Stimulated activated CD8-positive, alpha-beta memory T cell treated with anti-CD3 and anti-CD28 coated beads, Interleukin-12 subunit alpha, Interleukin-12 subunit beta, amount 100 ng/mL, for 1 hour (primary cell): ENCODE results near the gene ADCYAP1R1.

ENCODE experiments used
- DNase-seq: peaks from one replicate; pipeline ENCODE4 v3.0.0-alpha.2; 2020; ENCODE audit warnings: low read depth

ADCYAP1R1 gene

DNA sequence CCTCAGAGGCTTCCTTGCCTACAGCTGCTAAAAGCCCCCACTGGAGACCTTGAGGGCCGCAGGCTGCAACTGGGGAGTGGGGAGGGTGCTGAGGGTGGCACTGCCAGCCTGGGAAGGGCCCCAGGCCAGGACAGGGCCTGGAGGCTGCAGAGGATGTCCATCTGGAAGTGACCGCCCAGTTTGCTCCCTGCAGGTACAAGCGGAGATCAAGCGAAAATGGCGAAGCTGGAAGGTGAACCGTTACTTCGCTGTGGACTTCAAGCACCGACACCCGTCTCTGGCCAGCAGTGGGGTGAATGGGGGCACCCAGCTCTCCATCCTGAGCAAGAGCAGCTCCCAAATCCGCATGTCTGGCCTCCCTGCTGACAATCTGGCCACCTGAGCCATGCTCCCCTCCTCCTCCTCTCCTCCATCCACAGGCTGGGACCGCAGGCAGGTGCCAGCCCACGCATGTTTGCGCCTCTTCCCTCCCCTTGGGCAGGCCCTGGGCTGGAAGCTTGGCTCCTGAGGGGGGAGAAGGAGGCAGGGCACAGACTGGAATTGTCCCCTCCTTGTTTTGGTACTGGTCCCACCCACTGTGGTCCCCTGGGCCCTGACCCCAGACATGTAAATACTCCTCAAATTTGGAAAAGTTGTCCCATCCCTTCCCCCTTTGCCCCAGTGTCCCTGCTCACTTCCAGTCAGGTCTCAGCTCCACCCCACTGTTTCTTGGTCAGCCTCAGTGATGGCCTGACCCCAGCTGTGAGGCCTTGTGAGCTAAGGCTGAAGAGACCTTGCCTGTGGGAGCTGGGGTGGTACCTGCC, 54.4 kb downstream of the ADCYAP1R1 start:
- DNase-seq: no peak

DNA sequence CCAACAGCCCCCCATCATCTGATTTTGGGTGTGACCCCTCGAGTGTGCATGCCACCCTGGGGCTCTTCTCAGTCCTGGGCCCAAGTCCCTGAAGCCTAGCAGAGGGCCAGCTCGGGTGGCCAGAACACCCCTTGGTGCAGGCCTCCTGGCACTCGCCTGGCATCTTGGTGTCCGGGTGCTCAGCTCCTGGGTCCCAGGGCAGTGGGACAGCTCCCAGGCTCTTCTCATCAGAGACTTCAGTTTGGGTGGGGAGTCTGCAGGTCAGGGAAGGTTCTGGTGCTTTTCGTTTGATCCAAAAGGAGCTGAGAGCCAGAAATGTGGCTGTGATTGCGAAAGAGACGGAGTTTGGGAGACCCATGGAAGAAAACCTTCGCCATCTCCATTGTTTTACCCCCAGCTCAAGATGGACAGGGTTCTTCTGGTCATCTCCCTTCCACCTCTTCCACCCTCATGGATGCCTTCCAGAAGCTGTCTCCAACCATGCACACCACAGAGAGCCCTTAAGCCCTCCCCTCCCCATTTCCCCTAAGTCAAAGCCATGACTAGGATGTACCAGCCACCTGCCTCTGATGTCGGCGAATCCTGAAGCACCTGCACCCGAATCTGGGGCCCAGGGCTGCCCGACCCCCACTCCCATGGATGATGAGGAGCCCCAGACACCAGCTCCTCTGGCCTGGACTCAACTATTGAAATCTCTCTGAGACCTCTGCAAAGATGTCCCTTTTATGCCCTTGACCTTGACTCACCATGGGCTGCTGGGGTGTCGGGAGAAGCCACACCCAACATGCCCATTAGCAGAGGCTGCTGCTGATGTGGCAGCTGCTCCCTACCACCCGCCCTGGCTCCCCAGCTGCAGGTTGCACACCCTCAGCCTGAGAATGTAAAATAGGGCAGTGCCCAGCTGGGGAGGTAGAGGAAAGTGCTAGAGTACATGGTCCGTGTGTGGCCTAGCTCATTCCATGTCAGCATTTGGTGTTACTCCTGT, 55.3 kb downstream of the ADCYAP1R1 start:
- DNase-seq: no peak

DNA sequence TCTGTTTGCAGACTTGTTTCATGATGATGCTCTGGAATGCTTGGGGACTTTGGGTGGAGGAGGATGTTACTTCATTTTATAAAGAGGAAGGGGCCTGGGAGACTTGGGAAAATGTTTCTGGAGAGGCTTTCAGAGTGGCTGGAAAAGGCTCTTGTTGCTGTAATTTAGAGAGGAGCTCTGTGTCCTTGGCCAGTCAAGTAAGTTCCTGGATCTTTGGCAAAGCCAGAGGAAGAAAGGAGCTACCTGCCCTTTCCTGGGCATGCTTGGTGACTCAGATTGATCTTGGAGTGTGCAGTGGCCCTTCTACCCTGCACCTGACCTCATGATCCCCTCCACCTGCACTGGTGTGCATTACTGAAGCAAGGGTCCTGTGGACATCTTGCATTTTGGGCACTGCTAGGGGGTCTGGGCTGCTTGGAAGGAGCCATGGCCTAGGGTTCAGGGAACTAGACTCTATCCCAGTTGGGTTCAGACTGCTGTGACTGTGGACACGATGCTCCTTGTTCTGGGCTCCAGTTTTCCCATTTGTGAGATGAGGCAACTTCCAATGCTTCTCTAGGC, 56.1 kb downstream of the ADCYAP1R1 start:
- DNase-seq: no peak

DNA sequence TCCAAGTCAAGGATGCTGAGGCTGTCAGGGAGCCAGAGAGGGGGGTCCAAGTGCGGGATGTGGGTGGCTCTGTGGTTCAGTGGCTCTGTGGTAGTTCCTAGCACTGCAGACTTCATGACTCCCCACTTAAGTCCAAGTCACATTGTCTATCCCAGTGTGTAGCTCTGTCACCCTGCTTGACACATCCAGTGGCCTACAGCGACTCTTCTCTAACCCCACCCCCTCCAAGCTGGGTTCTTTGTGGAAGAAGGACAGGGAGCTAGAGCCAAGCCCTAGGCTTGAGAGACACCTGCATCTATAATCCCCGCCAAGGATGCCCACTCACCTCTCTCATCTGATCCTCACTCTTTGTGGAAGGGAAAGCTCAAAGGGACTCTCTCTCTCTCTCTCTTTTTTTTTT, 57.6 kb downstream of the ADCYAP1R1 start:
- DNase-seq: no peak

DNA sequence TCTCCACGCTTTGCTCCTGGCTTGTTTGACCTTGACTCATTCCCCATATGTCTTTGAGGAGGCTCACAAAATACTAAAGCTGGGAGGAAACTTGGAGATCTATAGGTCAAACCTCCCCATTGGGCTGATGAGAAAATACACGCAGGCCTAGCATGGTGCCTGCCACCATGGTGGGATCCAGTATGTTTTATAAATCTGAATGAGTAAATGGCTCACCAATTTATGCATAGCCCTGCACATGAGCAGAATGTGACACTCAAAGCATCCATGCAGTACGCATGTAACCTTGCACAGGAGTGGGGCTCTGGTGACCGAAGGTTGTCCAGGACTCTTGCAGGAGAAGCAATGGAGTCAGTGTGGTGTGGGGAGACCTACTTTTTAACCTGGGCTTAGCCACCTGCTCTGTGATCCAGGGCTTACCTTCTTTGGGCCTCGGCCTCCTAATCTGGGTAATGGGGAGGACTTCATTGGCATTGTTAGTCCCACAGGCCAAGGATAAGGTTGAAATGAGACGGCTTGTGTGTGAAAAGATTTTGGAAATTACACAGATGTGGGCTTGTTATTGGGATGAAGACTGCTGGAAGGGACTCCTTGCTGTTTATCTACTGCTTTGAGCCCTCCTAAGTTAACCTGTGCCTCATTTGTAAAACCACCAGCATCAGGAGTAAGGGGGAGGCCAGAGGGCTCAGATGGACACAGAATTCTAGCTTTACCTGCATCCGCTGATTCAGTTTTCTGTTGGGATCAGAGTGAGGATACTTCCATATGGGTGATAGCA, 58.4 kb downstream of the ADCYAP1R1 start:
- DNase-seq: no peak

DNA sequence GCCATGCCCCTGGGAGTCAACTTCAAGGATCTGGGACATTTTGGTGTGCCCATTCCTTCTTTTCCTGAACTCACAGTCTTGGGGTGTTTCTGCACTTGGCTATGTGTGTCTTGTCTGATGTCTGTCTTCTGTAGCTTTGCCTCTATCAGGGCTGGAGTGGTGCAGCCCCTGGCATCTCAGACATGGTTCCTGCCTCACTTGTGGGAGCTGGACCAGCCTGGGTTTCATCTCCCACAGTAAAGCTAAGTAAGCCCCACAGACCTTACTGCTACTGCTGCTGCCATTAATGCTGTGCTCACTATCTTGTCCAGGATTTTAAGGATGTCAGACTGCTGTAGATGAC, 59.0 kb downstream of the ADCYAP1R1 start:
- DNase-seq: no peak

DNA sequence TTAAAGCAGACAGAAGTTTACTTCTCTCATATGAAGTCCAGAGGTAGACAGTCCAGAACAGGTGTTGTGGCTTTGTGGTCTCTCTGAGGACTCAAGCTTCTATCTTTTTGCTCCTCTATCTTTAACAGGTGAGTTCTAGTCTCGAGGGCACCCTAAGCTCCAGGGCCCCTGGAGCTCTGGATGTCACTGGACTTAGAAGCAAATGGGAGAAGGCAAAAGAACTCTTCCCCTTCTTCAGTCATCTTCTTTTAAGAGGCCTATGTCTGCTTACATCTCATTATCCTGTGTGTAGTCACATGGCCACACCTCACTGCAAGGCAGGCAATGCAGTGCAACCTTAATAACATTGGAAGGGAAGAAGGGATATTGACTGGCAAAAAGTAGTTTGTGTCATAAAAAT, 61.6 kb downstream of the ADCYAP1R1 start:
- DNase-seq: no peak

DNA sequence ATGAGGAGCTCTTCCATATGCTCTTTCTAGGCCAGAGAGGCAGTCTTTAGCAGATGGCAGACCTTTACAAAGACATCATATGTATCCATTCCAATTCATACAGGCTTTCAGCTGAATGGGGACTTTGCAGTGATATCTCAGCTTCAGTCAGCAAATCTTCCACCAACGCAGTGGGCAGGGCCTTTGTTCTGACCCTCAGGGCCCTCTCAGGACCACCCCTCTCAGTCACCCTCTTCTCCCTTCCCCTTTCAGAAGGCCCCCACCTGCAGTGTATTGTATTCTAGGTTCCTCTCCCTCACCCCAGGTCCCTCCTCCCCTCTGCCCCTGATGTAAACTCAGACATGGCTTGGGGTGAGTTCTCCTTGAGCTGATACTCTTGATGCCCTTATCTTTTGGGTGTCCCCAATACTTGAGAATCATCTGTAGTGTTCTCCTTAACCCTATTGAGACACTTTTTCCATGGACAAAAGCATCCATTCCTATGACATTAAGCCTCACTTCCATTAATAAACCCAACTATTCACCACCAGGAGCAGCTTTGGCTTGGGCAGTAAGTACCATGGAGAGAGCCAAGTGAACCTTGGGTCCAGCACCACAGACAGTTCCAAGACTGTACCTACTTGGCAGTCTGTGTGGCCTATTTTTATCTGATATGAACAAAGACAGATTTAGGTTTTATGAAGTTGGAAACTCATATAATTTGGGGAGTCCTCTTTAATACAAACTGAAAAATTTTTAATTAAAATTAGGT, 62.7 kb downstream of the ADCYAP1R1 start:
- no peak for DNase-seq

DNA sequence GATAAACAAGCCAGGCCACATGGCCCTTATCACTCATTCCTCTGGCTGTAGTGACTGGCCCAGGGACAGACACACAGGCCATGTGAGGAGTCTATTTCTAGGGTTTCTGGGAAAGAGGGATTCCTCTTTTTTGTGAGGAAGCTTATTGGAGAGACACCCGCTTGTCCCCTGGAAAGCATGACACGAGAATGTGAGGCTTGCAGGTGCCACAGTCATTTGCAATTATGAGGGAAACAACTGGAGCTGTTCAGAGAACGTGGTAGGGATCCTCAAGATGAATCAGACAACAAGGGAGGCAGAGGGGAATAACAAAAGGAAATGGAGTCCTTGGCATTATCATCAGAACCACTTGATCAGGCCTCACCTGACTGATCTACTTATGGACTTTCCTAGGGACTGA, 64.5 kb downstream of the ADCYAP1R1 start:
- no peak for DNase-seq

DNA sequence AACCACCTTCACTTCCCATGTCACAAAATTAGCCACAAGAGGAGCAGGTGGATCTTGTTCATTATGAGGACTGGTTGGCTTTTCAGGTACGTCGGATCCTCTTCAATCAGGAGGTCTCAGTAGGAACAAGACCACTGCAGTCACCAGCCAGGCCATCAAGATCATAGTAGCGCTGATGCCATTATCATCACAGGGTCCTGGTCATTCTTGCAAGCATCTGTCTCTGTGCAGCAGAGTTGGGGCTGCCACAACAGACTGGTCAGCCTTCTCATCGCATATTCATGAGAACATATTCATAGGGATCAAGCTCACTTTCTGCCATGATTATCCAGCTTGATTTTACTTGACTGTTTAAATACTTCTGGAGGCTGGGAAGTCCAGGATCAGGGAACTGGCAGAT, 67.1 kb downstream of the ADCYAP1R1 start:
- no peak for DNase-seq

DNA sequence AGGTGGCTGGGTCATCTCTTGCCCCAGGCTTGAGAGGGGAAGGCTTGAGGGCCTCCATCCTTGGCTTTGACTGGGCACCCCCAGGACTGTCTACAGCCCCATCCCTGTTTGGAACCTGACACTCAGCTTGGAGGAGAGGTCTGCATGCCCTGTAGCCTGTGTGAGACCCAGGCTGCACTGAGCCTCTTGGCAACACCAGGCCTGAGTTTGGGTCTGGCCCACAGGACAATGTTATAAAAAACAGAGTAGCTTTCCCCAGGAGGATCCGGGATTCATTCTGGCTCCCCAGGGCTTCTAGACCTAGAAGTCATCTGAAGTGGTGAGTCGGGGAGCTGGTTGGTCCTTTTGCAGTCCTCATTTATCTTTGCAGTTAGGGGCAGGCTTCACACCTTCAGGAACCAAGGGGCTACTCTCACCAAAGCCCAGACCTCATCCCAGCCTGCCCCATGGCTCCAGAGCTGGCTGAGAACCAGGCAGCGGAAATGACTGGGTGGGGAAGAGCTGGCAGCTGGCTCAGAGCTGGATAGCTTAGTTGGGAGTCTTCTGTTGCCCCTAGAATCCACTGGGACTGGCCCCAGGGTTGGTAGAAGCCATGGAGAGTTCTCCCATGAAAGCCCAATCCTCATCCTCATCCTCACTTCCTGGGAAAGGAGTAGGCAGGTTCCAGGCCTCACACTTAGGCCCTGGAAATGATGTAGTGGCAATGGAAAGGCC, 68.8 kb downstream of the ADCYAP1R1 start:
- DNase-seq: no peak

DNA sequence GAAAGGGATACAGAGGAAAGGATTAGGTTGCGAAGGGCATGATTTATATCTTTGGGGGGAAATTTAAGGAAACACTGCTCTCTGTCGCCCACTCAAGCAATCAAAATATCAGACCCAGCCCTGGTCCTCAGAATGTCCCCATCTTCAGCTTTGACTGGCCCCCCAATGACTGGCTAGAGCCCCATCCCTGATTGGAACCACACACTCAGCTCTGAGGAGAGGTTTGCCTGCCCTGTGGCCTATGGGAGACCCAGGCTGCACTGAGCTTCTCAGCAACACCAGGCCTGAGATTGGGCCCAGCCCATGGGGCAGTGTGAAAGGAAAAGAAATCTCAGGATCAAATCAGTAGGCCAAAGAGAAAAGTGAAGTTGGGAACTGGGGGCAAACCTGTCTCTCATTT, 69.5 kb downstream of the ADCYAP1R1 start:
- no peak for DNase-seq

DNA sequence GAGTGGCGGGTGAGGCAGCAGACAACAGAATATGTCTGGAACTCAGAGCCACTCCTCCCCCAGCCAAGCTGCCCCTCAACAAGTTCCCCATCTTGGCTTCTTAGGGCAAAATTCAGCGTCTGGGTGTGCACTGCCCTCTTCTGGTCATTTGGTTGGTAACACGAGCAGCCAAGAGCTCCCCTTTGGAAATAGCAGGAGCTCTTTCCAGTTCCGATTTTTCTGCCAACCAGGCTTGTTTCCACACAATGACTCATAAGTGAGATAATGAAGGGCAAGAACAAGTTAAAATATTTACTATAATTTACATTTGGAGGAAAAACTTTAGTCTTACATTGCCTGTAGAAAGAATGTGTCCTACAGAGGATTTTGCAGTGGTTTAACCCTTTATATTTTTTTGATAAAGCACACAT, 70.5 kb downstream of the ADCYAP1R1 start:
- no peak for DNase-seq

DNA sequence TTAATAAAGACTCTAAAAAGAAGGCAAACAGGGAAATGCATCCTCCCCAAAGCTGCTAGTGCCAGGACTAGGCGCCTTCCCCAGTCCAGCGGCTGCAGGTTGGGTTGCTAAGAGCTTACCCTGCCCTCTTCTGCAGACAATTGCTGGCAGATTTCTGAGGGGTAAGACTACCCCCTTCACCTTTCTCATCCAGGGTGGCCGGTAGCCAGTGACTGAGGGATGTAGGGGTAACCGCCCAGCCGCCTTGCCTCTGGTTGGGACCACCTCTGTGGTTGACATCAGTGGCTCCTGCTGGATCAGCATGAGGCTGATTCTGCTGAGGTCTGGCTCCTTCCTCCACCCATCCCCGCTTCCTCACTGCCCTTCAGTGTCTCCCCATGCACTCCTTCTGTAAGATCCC, 71.2 kb downstream of the ADCYAP1R1 start:
- no peak for DNase-seq

DNA sequence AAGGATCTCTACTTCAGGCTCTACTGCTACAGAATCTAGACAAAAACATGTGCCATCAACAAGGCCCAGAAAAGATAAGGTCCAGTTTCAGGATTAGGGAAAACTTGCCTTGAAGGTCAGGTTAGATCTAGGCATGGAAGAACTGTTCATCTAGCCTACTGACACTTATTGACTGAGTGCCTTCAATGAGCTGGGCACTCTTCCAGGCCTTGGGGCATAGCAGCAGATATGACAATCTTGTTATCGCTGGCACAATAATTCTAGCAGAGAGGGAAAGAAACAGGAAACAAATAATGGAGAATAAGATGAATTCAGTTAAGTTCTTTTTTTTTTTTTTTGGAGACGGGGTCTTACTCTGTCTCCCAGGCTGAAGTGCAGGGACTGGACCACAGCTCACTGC, 71.6 kb downstream of the ADCYAP1R1 start:
- DNase-seq: no peak

DNA sequence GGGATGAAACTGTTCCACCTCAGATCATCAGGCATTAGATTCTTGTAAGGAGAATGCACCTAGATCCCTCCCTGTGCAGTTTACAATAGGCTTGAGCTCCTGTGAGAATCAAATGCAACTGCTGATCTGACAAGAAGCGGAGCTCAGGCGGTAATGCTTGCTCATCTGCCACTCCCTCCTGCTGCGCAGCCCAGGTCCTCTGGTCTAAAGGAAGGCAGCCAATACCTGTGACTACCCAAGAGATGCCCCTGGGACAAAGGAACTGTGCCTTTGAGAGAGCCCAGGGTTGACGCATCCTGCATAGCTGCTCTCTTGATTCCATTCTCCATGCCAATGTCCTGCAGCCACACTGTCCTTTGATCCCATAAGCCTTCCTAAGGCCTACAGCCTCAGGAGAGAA, 73.1 kb downstream of the ADCYAP1R1 start:
- DNase-seq: no peak

DNA sequence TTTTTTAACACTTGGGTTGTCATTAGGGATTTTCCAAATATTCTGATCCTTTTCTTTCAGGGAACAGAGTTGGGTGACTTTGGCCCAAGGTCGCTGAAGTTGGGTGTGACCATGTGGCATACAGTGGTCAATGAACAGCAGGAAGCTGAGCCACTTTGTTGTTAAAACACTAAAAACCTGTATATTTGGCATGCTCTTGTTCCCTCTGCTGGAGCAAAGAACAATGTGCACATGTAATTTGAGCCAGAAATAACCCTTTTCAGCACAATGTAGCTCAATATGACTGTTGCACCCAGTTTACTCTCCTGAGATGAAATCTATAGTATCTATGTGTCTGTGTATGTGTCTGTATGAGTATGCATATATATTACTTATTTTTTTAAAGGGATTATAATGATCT, 74.9 kb downstream of the ADCYAP1R1 start:
- DNase-seq: no peak

DNA sequence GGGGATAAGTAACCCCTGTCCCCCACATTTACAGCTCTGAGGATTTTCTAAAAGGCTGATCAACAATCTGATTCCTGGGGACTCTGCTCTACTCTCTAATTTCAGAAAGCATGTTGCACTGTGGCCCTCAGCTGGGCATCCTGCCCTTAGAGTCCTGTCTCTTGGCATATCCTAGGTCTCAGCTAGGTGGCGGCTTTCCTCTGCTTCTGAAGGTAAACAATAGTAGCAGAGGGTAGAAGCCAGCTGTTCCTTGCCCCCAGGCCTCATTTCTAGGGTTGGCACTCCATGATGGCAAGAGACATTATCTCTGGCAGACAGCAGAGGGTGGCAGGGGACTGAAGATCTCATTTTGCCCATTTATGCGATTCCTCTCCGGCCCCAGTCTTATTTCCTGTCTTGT, 77.0 kb downstream of the ADCYAP1R1 start:
- DNase-seq: no peak

DNA sequence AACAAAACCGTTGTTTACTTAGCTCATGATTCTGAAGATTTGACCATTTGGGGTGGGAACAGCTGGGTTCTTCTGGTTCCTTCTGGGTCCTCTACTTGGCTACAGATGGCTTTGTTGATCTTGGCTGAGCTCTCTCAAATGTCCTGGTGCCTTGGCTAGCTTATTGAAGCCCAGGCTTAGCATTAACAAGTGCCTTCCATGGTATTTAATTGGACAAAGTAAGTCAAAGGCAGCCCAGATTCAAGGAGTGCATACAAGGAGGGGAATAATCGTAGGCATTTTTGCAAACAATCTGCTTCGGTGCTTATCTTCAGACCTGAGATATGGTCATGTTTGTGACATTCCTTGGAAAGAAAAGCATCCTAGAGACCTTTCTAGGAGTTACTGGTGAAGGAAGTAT, 81.4 kb downstream of the ADCYAP1R1 start:
- no peak for DNase-seq

DNA sequence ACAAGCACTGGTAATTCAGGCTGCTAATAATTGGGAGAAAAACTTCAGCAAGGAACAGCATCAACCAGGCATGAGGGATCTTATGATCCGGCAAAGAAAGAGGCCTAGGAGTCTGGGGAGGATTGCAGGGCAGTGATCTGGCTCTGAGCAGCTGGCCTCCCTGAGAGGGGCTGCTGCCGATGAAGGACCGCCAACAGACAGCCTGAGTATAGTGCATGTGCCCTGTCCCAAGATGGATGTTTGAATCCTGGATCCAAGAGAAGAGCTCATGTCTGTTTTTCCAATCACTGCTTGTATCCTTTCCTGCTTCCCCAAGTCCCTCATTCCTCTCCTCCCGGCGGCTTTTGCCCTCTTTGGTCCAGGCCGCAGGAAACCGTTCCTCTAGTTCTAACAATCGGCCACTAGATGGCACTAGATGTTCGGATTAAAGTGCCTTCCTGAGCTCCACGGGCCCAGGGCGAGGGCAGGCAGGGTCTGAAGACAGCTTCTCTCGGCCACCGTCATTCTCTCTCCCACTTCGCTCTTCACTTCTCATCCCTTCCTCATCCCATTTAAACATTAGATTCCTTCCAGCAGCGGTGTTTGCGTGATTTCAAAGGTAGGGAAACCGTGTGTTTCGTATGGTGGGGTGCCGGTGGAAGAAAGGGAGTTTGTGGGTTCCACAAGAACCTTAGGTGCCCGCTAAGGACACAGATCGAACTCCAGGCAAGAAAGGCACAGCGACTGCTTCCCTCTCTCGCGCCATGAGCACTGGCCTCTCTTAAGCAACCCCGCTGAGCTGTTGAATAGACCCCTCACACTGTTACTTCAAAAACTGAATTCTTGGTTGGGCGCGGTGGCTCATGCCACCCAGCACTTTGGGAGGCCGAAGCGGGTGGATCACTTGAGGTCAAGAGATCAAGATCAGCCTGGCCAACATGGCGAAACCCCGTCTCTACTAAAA, 82.4 kb downstream of the ADCYAP1R1 start:
- DNase-seq: peak; percentile 8
